ENCODE measurements around the gene NF2.
A peak's percentile ranks its signal among the peaks of the same experiment; 100 is the strongest.

The NF2 gene

GRCh38 chr22:29726512-29727130, 123.2 kb downstream of the NF2 start:
- DNase-seq = no peak

GRCh38 chr22:29727131-29727523, 123.7 kb downstream of the NF2 start:
- peak; percentile 37 for DNase-seq

- no peak for DNase-seq
Measured at GRCh38 chr22:29729161-29729560, 125.7 kb downstream of the NF2 start.

DNA sequence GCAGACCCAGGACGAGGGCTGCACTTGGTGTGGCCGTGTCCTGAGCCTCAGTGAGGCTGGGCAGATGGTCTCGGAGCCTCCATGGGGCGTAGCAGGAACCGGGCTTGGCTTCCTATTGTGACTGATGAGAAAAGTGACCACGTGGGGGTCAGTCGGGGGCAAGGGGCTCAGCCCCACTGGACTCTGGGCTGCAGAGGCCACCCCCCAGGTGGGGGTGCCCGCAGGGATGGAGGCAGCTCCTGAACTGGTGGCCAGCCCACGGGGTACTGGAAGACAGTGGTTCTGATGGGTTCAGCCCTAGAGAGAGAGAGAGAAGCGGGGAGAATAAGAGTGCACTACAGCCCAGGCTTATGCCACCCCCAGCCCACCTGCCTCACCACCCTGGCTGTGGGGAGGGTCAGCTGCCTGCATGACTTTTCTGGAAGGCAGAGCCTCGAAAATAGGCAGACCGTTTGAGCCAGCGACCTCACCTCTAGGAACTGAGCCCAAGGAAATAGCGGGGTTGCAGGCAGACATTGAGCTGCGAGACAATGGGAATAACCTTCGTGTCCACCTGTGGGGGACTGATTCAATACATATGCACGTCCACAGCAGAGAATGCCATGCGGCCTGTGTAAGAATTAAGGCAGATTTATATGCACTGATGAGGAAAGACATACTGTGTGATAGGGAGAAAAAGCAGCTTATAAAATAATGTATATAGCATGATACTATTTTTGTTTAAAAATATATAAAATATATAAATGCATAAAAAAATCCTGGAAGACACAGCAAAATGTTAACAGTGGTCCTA, 127.8 kb downstream of the NF2 start:
- DNase-seq = no peak

DNA sequence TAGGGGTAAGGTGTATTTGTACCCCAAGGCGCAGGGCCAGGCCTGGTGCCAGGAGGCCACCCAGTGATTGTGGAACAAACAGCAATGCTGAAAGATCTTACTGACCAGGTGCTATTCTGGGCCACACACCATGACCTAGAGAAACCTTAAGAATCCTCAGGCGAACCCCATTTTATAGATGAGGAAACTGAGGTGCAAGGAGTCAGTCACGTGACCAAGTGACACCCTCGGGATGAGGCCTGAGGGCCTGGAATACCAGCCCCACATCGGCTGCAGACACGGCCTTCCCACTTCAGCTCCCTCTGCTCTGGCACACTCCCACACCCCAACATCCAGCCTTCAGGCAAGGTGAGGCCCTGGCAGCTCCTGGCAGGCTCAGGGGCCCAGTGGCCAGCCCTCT, 129.4 kb downstream of the NF2 start:
- DNase-seq = no peak

DNA sequence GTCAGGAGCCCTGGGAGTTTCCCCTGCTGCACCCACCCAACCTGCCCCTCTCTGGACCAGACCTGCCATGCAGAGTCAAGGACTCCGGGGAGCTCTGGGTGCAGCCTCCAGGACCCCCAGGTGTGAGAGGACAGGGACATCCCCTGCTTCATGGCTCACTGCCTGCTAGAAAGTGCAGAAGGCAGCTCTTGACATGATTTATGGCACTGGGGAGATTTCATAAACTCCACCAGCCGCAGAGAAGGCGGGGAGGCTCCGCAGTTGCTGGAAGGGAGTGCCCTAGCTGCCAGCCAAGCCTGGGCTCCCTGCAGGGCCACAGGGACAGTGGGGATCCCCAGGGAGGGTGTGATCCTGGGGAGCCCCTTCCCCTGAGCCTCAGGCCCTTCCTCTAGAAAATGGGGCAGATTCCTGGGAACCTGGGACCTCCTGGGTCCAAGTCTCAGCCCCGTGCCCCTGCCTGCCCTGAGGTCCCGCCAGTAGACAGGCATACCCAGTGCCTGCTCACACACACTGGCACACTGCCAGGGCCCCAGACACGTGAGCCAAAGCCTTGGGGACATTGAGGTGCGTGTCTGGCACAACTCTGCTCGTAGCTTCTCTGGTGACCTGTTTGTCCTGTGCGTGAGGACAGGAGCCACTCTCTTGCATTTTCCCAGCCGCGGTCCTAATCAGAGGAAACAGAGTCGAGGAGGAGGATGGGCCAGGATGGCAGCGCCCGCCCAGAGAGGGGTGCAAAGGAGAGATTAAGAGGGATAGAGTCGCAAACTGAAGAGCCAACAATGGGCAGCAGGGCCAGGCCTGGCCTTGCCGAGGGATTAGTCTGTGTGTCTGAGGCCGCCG, 130.1 kb downstream of the NF2 start:
- DNase-seq = no peak

GRCh38 chr22:29734406-29734805, 131.0 kb downstream of the NF2 start:
- DNase-seq = no peak

GRCh38 chr22:29734838-29735237, 131.4 kb downstream of the NF2 start:
- no peak for DNase-seq

DNA sequence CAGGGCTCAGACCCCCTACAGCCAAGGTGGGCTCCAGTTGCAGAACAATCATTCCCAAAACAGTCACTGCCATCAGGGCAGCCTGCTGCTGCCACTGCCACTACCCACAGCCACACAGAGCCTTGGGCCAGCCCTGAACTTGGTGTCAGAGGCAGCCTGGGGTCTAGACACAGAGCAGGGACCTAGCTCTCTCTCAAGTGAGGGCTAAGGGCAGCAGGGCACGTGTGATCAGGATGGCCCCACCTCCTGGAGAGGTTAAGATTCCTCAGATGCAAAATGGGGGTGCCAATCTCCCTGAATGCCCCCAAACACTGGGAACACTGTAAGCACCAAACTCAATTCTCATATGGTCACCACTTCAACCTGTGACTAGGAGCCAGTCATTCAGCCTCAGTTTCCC, 132.0 kb downstream of the NF2 start:
- no peak for DNase-seq

DNA sequence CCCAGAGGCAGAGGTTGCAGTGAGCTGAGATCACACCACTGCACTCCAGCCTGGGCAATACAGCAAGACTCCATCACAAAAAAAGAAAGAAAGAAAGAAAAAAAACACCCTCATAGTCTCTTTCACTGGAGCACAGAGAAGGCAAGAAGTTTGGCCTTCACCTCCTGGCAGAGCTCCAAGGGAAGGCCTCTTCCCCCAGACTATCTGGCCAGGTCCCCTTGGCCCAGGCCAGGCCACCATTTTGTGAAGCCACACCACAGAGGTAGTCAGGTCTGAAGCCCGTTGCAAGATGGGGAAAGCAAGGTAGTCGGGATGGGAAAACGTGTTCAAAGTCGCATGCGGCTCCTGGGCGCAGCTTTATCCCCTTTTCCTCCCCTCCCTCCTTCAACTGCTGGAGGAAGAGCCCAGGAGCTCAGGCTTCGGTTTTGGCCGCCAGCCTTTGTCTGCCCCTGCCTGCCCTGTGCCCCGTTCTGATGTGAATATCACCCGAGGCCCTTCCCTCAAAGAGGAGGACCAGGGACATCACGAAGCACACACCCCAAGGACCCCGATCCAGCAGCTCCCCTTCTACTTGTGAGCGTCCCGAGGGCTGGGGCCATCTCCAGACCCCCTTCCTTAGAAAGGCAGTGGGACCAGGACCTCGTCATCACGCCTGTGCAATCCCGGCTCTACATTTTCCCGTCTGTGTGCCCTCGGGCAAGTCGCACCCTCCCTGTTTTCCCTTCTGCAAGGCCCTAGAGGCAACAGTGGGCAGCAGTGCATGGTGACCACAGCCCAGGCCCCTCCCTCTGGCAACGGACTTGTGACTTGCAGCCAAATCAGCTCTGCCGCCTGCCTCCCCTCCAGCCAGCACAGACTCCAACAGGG, 134.1 kb downstream of the NF2 start:
- DNase-seq = no peak

GRCh38 chr22:29738118-29738815, 134.8 kb downstream of the NF2 start:
- no peak for DNase-seq

DNA sequence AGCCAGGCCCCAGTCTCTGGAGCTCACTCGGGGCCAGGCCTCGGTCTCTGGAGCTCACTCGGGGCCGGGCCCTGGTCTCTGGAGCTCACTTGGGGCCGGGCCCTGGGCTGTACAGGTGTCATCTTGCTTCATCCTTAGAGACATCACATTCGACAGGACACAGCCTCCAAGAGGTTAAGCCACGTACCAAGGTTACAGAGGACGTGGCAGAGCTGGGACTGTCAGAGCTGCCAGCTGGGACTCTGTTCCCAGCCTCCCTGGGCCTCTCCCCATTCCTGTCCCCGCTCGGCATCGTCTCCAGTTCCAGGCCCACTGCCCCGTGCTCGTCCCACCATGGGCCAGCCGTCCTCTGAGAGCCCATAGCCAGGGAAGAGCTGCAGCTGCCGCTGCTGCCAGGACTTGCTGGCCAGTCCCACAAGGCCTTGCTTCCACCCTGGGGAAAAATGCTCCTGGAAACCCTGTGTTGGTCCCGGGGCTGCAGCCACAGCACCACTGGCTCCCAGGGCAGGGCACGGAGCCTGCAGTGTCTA, 136.0 kb downstream of the NF2 start:
- DNase-seq = no peak

DNA sequence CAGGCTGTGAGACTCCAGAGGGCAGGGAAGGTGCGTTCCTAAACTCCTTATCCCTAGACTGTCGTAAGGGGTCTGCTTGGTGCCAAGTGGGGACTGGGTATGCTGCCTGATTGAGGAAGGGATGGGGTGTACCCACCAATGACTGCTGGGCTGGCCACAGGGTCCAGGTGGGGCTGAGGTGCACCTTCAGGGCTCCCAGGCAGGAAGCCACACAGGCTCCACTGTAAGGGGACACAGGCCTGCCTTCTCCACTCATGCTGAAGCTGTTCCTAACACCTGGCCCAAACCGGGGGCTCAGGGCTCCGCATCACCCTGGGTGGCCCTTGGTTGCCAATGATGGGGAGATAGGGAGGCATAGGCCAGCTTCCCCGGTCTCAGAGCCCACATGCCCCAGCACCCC, 136.8 kb downstream of the NF2 start:
- no peak for DNase-seq

GRCh38 chr22:29741926-29742325, 138.5 kb downstream of the NF2 start:
- DNase-seq = no peak

- DNase-seq = no peak
Measured at GRCh38 chr22:29742326-29742725, 138.9 kb downstream of the NF2 start.

- DNase-seq = no peak
Measured at GRCh38 chr22:29744902-29745301, 141.5 kb downstream of the NF2 start.

- DNase-seq = no peak
Measured at GRCh38 chr22:29747832-29748231, 144.4 kb downstream of the NF2 start.
